ENCODE measurements around the gene BICD1.

- no peak for TF ChIP-seq GATA2 (IDR thresholded peaks at IDR 0.05; ENCODE audit: low read depth, low read length)
- TF ChIP-seq GATA3 (IDR thresholded peaks at IDR 0.05; ENCODE audit: low read depth, low read length), result no peak
Measured at GRCh38 chr12:32302218-32303173, 195.8 kb downstream of the BICD1 start.
